ENCODE data around the gene IFNGR1. TPM values are rescaled to one million over a fixed set of nuclear protein-coding genes. Genes with fewer than 3 reads are reported as not detected.

The IFNGR1 gene
- total and polyA plus RNA-seq, 2 of the 13 experiments (the other 11 are each of a cell fraction or from before 2014, with no cell fraction given) = 82.8 to 87.8 TPM

DNA sequence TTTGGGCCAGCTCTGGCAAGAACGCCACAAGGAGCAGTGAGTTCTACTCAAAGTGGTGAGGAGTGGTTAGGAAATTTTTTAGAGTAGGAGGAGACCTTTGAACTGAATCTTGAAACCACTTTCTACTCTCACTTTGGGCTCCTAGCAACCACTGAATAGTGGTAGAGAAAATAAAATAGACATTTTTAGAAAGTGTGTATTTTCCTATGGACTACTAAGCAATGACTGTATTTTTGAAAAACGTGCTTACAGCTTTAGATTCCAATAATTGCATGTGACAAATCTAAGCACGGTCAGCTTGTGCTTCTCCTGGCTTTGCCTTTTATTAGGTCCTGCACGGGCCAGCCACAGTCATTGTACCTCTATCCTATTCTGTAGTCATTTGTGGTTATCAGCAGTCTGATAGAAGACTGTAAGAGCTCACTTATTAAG is 8.7 kb upstream of the IFNGR1 start:
- WGBS (ENCODE audit: low lambda C conversion rate) = 69% methylated on average over 4 of the region's 4 CpGs
- in situ Hi-C loops (cut with HindIII; ENCODE audit: extremely low pct_ligation_motif_present, low pct_unique_long_range_greater_than_20kb) (no loop called here), intact Hi-C loops (cut with micrococcal nuclease; ENCODE audit: unreplicated experiment) (no loop called here)
- ATAC-seq (no peak), DNase-seq (ENCODE audit: low spot score) (no peak), FAIRE-seq (no peak)
- no TSS peak for BruUV-seq (replicated peaks)
- TF ChIP-seq, protein P1, sequence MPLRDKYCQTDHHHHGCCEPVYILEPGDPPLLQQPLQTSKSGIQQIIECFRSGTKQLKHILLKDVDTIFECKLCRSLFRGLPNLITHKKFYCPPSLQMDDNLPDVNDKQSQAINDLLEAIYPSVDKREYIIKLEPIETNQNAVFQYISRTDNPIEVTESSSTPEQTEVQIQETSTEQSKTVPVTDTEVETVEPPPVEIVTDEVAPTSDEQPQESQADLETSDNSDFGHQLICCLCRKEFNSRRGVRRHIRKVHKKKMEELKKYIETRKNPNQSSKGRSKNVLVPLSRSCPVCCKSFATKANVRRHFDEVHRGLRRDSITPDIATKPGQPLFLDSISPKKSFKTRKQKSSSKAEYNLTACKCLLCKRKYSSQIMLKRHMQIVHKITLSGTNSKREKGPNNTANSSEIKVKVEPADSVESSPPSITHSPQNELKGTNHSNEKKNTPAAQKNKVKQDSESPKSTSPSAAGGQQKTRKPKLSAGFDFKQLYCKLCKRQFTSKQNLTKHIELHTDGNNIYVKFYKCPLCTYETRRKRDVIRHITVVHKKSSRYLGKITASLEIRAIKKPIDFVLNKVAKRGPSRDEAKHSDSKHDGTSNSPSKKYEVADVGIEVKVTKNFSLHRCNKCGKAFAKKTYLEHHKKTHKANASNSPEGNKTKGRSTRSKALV (CRISPR knock-in tag; IDR thresholded peaks at IDR 0.05) = no peak
- TF ChIP-seq TGIF2 (CRISPR knock-in tag; IDR thresholded peaks at IDR 0.05) (no peak), CHD2 (IDR thresholded peaks at IDR 0.05; ENCODE audit: low read depth, low read length) (no peak)
- H3K9me3 ChIP-seq (ENCODE audit: low read length) = no peaks in the 10 kb centered on the region
- H3K79me2 ChIP-seq (ENCODE audit: insufficient read depth, low read length) = no peaks in the 10 kb centered on the region
- no peak overlapping the region for H3K4me3 ChIP-seq (replicated peaks in 1 of 3; ENCODE audit: insufficient read depth in 1 of 3, low read depth in 2 of 3, low read length in 3 of 3)
- H3K4me2 ChIP-seq (ENCODE audit: low read depth, low read length) = no peak overlapping the region
- H3K4me1 ChIP-seq (ENCODE audit: insufficient read depth, low read length) = peaks cover 23% of the 10 kb centered on the region
- POLR2A ChIA-PET = interaction anchor here (1.5 kb wide), 1 partner anchor 10 kb away, joined by 3 read pairs; no protein-coding TSS in a partner anchor
- H4K20me1 ChIP-seq (ENCODE audit: insufficient read depth, low read length) = no peaks in the 10 kb centered on the region
- H3K9ac ChIP-seq (ENCODE audit: insufficient read depth, low read depth, low read length) = no peak overlapping the region
- H3K27ac ChIP-seq (ENCODE audit: extremely low read length, insufficient read depth, low read length) = no peak overlapping the region
- CTCF ChIA-PET (ENCODE audit: low intra/inter-chr PET ratio, low total read pairs) = no interaction called here
- no peak overlapping the region for H2AFZ ChIP-seq (ENCODE audit: low read length)
- H3K27me3 ChIP-seq (ENCODE audit: control insufficient read depth in 1 of 2, insufficient read depth in 2 of 2, low read length in 2 of 2) = no peaks in the 10 kb centered on the region
- no peaks in the 10 kb centered on the region for H3K36me3 ChIP-seq (replicated peaks in 1 of 2; ENCODE audit: control insufficient read depth in 1 of 2, insufficient read depth in 2 of 2, low read length in 2 of 2)

DNA sequence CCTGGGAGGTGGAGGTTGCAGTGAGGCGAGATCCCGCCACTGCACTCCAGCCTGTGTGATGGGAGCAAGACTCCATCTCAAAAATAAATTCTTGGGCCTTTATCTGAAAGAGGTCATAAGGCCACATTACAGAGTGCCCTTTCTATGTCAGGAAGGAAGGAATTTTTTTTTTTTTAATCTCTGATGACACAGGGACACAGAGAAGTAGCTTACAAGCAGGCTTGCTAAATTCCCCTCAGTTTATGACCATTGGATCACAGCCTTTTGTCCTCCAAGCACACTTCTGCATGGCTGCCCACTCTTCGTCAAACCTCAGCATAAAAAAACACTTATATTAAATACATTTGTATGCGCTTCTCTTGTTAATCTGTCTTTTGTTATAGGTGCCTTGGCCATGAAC is 7.5 kb upstream of the IFNGR1 start:
- no peak for DNase-seq (ENCODE audit: low spot score)
- POLR2A ChIA-PET = interaction anchor here (1.5 kb wide), 1 partner anchor 9 kb away, joined by 3 read pairs; no protein-coding TSS in a partner anchor
- Histone ChIP-seq H3K79me2 (ENCODE audit: insufficient read depth, low read length) (no peaks in the 10 kb centered on the region), H3K27me3 (ENCODE audit: control insufficient read depth in 1 of 2, insufficient read depth in 2 of 2, low read length in 2 of 2) (no peaks in the 10 kb centered on the region), H3K27ac (ENCODE audit: extremely low read length, insufficient read depth, low read length) (no peak overlapping the region), H3K4me2 (ENCODE audit: low read depth, low read length) (no peak overlapping the region), H3K9ac (ENCODE audit: insufficient read depth, low read depth, low read length) (no peak overlapping the region), H2AFZ (ENCODE audit: low read length) (no peak overlapping the region), H3K9me3 (ENCODE audit: low read length) (no peaks in the 10 kb centered on the region), H3K36me3 (replicated peaks in 1 of 2; ENCODE audit: control insufficient read depth in 1 of 2, insufficient read depth in 2 of 2, low read length in 2 of 2) (no peaks in the 10 kb centered on the region), H4K20me1 (ENCODE audit: insufficient read depth, low read length) (no peaks in the 10 kb centered on the region), H3K4me1 (ENCODE audit: insufficient read depth, low read length) (peaks cover 23% of the 10 kb centered on the region), H3K4me3 (replicated peaks in 1 of 3; ENCODE audit: insufficient read depth in 1 of 3, low read depth in 2 of 3, low read length in 3 of 3) (no peak overlapping the region)
- no peak for FAIRE-seq
- BruUV-seq (replicated peaks) = no TSS peak
- CTCF ChIA-PET (ENCODE audit: low intra/inter-chr PET ratio, low total read pairs) = no interaction called here
- WGBS (ENCODE audit: low lambda C conversion rate) = 92% methylated on average over 4 of the region's 4 CpGs
- in situ Hi-C loops (cut with HindIII; ENCODE audit: extremely low pct_ligation_motif_present, low pct_unique_long_range_greater_than_20kb) (no loop called here), intact Hi-C loops (cut with micrococcal nuclease; ENCODE audit: unreplicated experiment) (no loop called here)
- no peak for ATAC-seq
- TF ChIP-seq KDM6A (CRISPR knock-in tag; IDR thresholded peaks at IDR 0.05; ENCODE audit: low read depth) (no peak), MTA3 (CRISPR knock-in tag; IDR thresholded peaks at IDR 0.05) (no peak), ZNF598 (CRISPR knock-in tag; IDR thresholded peaks at IDR 0.05; ENCODE audit: borderline replicate concordance) (no peak), FOXC1 (CRISPR knock-in tag; IDR thresholded peaks at IDR 0.05; ENCODE audit: borderline replicate concordance) (no peak), CREM (IDR thresholded peaks at IDR 0.05) (no peak), CREM (CRISPR knock-in tag; IDR thresholded peaks at IDR 0.05) (no peak), ZNF569 (CRISPR knock-in tag; IDR thresholded peaks at IDR 0.05; ENCODE audit: borderline replicate concordance) (no peak), NFRKB (IDR thresholded peaks at IDR 0.05) (no peak), ZNF431 (CRISPR knock-in tag; IDR thresholded peaks at IDR 0.05; ENCODE audit: borderline replicate concordance, low read depth) (no peak), AGO2 (optimal IDR thresholded peaks at IDR 0.05; ENCODE audit: low read depth, low read length) (no peak), ZNF343 (CRISPR knock-in tag; IDR thresholded peaks at IDR 0.05) (no peak), ZNF101 (CRISPR knock-in tag; IDR thresholded peaks at IDR 0.05; ENCODE audit: borderline replicate concordance, low read depth) (no peak), MXD1 (CRISPR knock-in tag; IDR thresholded peaks at IDR 0.05) (no peak)
- TF ChIP-seq, protein P2, sequence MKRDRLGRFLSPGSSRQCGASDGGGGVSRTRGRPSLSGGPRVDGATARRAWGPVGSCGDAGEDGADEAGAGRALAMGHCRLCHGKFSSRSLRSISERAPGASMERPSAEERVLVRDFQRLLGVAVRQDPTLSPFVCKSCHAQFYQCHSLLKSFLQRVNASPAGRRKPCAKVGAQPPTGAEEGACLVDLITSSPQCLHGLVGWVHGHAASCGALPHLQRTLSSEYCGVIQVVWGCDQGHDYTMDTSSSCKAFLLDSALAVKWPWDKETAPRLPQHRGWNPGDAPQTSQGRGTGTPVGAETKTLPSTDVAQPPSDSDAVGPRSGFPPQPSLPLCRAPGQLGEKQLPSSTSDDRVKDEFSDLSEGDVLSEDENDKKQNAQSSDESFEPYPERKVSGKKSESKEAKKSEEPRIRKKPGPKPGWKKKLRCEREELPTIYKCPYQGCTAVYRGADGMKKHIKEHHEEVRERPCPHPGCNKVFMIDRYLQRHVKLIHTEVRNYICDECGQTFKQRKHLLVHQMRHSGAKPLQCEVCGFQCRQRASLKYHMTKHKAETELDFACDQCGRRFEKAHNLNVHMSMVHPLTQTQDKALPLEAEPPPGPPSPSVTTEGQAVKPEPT (CRISPR knock-in tag; IDR thresholded peaks at IDR 0.05; ENCODE audit: low read depth) = no peak

All from HepG2 (cell line).